Activated naive CD4-positive, alpha-beta T cell treated with anti-CD3 and anti-CD28 coated beads, Interleukin-2, amount 10 ng/mL, durations not matched to agents 7 days and 5 days (primary cell): ENCODE results near the gene RTN1.

Experiments
- CTCF ChIA-PET: fragments of 350-600 bp; sonication (Branson Sonifier 250); formaldehyde crosslinking; loops from one replicate; lab custom pipeline; 2021; ENCODE audit warnings: antibody characterized with exemption; lab: Charles Lee
- DNase-seq: peaks from one replicate; pipeline ENCODE4 v3.0.0-alpha.2; 2020
- H3K27ac Mint-ChIP-seq: one replicate; pipeline ENCODE4 v1.8.0; 2021; ENCODE audit warnings: mild to moderate bottlenecking, moderate library complexity, mixed read lengths
- H3K27me3 Mint-ChIP-seq: one replicate; pipeline ENCODE4 v1.8.0; 2021; ENCODE audit warnings: mild to moderate bottlenecking, mixed read lengths
- H3K36me3 Mint-ChIP-seq: one replicate; pipeline ENCODE4 v1.8.0; 2021; ENCODE audit warnings: mixed read lengths
- H3K4me1 Mint-ChIP-seq: one replicate; pipeline ENCODE4 v1.8.0; 2021; ENCODE audit warnings: mixed read lengths
- H3K4me3 Mint-ChIP-seq: one replicate; pipeline ENCODE4 v1.8.0; 2021; ENCODE audit warnings: mild to moderate bottlenecking, moderate library complexity, mixed read lengths
- H3K9me3 Mint-ChIP-seq: one replicate; pipeline ENCODE4 v1.8.0; 2021; ENCODE audit warnings: mixed read lengths

The RTN1 gene

DNA sequence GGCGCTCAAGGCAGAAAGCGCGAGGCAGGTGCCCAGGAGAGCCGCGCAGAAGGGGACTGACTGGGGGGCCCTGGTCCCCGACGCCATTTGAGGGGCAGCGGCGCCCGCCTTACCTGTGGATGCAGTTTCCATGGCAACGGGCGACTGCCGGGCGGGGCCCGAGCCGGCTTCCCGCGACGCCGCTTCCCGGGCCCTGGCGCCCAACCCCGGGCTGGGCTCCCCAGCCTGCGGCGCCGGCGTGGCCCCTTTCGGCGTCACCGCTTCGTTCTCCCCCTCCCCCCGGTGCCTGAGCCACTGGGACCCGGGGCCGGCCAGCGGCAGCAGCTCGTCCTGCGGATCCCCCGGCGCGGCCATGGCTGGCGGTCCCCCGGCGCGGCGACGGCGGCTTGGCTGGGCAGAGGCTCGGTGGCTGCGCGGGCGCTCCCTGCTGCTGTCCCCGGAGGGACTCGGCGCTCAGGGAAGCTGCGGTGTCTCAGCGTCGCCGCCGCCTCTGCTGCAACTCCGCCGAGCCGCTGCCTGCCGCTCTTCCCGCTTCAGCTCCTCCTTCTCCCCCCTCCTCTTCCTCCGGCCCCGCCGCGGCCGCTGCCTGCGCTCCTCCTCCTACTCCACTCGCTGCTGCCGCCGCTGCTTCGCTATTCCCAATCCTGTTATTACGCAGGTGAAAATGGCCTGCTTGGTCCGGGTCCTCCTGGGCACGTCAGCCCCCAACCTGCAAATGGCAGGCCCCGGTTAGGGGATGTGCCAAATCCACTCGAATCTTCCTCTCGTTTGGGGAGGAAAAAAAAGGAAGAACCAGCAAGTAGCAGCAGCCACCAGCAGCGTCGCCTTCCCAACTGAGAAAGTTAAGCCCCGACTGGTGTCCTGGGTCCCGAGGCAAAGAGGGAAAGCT lies at the start of gene RTN1:
RTN1 (minus strand) TSS at position 500 of the 889 bp plus-strand sequence; CDS start at position 354, 146 bp downstream.
- Mint-ChIP-seq H3K4me3 (peak within 1 kb of the TSS; percentile 68), H3K27me3 (peaks cover 42% of the 10 kb centered on the region), H3K9me3 (no peaks in the 10 kb centered on the region), H3K27ac (no peak within 1 kb of the TSS), H3K36me3 (no peaks in the 10 kb centered on the region), H3K4me1 (peaks cover 6% of the 10 kb centered on the region)
- DNase-seq, result peak; percentile 48
- CTCF ChIA-PET, result no interaction called here

- H3K27ac Mint-ChIP-seq, result no peak overlapping the region
- no peak for DNase-seq
- CTCF ChIA-PET, result no interaction called here
- H3K9me3 Mint-ChIP-seq, result no peaks in the 10 kb centered on the region
- no peaks in the 10 kb centered on the region for H3K36me3 Mint-ChIP-seq
- H3K27me3 Mint-ChIP-seq, result peaks cover 26% of the 10 kb centered on the region
- H3K4me3 Mint-ChIP-seq, result no peak overlapping the region
- H3K4me1 Mint-ChIP-seq, result peaks cover 9% of the 10 kb centered on the region
Measured at GRCh38 chr14:59920378-59920683, 49.8 kb upstream of the RTN1 start.

GRCh38 chr14:59919570-59920377 lies 49.2 kb upstream of the RTN1 start, which contains the start of gene LRRC9:
Gene LRRC9 (plus strand): TSS chr14:59920144.
- DNase-seq, result peak; percentile 35
- H3K4me1 Mint-ChIP-seq, result peaks cover 9% of the 10 kb centered on the region
- H3K27me3 Mint-ChIP-seq, result peaks cover 26% of the 10 kb centered on the region
- H3K36me3 Mint-ChIP-seq, result no peaks in the 10 kb centered on the region
- no peak within 1 kb of the TSS for H3K27ac Mint-ChIP-seq
- H3K9me3 Mint-ChIP-seq, result no peaks in the 10 kb centered on the region
- CTCF ChIA-PET, result interaction anchor here (1.4 kb wide), 1 partner anchor 45 kb away, joined by 5 read pairs; no protein-coding TSS in a partner anchor
- no peak within 1 kb of the TSS for H3K4me3 Mint-ChIP-seq

DNA sequence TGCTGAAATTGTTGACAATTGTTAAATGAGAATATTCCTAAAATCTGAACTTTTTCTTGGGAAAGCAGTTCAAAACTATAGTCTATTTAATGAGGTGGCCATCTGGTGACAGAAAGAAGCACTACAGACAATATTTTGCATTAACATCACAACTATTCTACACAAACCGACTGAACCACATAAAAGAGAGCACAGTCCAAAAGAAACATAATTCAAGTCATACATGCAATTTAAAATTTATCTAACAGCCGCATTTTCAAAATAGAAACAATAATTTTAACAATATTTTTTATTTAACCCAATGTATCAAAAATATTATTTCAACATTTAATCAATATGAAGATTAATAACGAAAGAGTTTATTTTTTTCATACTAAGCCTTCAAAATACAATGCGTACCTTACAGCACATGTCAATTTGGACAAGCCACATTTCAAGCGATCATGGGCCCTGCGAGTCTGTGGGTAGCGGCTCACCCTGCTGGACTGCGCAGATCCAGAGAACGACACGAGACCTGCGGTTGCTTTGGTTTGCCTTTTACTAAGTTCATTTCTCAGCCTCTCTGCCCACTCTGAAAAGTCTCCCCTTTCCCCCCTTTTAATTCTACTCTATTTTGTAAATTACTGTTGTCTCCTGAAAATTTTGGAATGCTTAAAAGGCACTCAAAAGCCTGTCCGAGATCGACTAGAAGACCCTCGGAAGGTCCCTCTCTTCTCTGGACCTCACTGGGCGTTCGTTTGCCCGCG lies 48.4 kb upstream of the RTN1 start:
- CTCF ChIA-PET, result interaction anchor here (0.8 to 1.4 kb wide), 3 partner anchors 17 to 46 kb away, joined by 3 to 5 read pairs (median 3); no protein-coding TSS in a partner anchor
- Mint-ChIP-seq H3K27me3 (peaks cover 26% of the 10 kb centered on the region), H3K36me3 (no peaks in the 10 kb centered on the region), H3K4me1 (peaks cover 9% of the 10 kb centered on the region), H3K9me3 (no peaks in the 10 kb centered on the region), H3K27ac (no peak overlapping the region), H3K4me3 (peak overlapping the region; percentile 13)
- DNase-seq, result no peak

DNA sequence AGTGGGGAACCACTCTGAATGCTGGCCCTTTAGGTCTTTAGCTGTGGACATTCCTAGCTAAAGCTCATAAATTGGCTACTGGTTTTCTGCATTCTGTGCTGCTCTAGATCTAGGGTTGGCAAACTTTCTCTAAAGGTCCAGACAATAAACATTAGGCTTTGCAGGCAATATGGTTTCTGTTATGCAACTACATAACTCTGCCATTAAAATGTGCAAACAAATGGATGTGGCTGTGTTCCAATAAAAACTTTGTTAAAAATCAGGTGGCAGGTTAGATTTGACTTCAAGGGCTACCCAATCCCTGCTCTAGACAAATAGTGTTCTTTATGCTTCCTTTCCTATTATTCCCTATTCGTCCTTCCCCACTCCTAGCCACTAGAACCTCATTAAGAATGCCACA lies 42.6 kb upstream of the RTN1 start:
- DNase-seq, result no peak
- Mint-ChIP-seq H3K27ac (no peak overlapping the region), H3K36me3 (no peaks in the 10 kb centered on the region), H3K4me1 (no peaks in the 10 kb centered on the region), H3K4me3 (no peak overlapping the region), H3K9me3 (no peaks in the 10 kb centered on the region), H3K27me3 (peaks cover 4% of the 10 kb centered on the region)
- CTCF ChIA-PET, result no interaction called here

GRCh38 chr14:59912443-59912842 lies 41.9 kb upstream of the RTN1 start:
- Mint-ChIP-seq H3K27ac (no peak overlapping the region), H3K4me3 (no peak overlapping the region)
- CTCF ChIA-PET, result no interaction called here

DNA sequence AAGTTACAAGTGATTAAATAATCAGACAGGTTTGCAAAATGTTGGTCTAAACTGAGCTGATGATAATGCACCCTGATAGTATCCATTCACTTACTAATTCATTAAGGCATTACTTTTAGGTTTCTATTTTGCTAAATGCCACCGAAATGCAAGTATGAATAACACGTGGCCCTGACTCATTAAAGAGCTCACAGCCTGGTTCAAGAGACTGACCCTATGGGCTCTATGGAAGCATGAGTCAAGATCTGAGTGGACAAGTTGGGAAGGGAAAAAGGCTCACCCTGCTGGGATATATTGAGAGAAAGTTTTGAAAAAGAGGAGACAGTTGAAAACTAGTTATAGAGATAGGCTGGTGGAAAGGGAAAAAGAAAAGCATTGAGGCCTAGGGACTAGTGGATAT lies 34.6 kb upstream of the RTN1 start:
- CTCF ChIA-PET, result no interaction called here
- Mint-ChIP-seq H3K4me3 (no peak overlapping the region), H3K27ac (no peak overlapping the region), H3K27me3 (peaks cover 6% of the 10 kb centered on the region), H3K4me1 (no peaks in the 10 kb centered on the region), H3K9me3 (no peaks in the 10 kb centered on the region), H3K36me3 (no peaks in the 10 kb centered on the region)
- no peak for DNase-seq

More at GRCh38 chr14:59912443-59912842, 41.9 kb upstream of the RTN1 start:
- H3K9me3 Mint-ChIP-seq, result no peaks in the 10 kb centered on the region
- DNase-seq, result no peak
- H3K27me3 Mint-ChIP-seq, result peaks cover 3% of the 10 kb centered on the region
- H3K4me1 Mint-ChIP-seq, result no peaks in the 10 kb centered on the region
- no peaks in the 10 kb centered on the region for H3K36me3 Mint-ChIP-seq

GRCh38 chr14:59904184-59904583 lies 33.6 kb upstream of the RTN1 start:
- Mint-ChIP-seq H3K4me3 (no peak overlapping the region), H3K9me3 (no peaks in the 10 kb centered on the region), H3K36me3 (no peaks in the 10 kb centered on the region), H3K27me3 (peaks cover 6% of the 10 kb centered on the region), H3K27ac (no peak overlapping the region), H3K4me1 (no peaks in the 10 kb centered on the region)
- CTCF ChIA-PET, result no interaction called here
- DNase-seq, result no peak

DNA sequence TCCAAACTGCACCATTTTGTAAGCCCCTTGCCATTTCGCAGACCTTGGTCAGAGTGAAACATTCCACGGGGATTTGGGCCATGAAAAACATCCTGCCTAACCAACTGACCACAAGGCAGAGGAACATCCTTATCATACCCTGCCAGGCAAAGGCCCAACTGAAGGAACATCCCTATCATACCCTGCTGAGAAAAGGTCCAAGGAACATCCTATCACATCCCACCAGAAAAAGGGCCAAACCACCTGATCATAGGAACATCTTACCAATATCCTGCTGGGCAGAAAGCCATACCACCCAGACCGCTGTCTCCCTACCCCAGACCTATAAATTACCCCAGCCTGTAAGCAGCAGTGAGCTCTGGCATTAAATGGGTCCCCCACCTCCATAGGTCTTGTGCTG lies 30.0 kb upstream of the RTN1 start:
- H3K27me3 Mint-ChIP-seq, result peaks cover 14% of the 10 kb centered on the region
- CTCF ChIA-PET, result interaction anchor here (0.6 kb wide), 1 partner anchor 1840 kb away, joined by 3 read pairs; no protein-coding TSS in a partner anchor
- no peak for DNase-seq
- H3K4me1 Mint-ChIP-seq, result no peaks in the 10 kb centered on the region
- no peaks in the 10 kb centered on the region for H3K36me3 Mint-ChIP-seq
- no peak overlapping the region for H3K4me3 Mint-ChIP-seq
- H3K9me3 Mint-ChIP-seq, result no peaks in the 10 kb centered on the region
- H3K27ac Mint-ChIP-seq, result no peak overlapping the region

GRCh38 chr14:59897757-59898383 lies 27.3 kb upstream of the RTN1 start:
- Mint-ChIP-seq H3K9me3 (no peaks in the 10 kb centered on the region), H3K4me1 (no peaks in the 10 kb centered on the region), H3K36me3 (no peaks in the 10 kb centered on the region), H3K4me3 (no peak overlapping the region), H3K27me3 (peaks cover 14% of the 10 kb centered on the region), H3K27ac (no peak overlapping the region)
- CTCF ChIA-PET, result interaction anchor here (0.6 to 1.7 kb wide), 3 partner anchors 20 to 265 kb away, joined by 3 to 6 read pairs (median 3); no protein-coding TSS in a partner anchor
- DNase-seq, result no peak

DNA sequence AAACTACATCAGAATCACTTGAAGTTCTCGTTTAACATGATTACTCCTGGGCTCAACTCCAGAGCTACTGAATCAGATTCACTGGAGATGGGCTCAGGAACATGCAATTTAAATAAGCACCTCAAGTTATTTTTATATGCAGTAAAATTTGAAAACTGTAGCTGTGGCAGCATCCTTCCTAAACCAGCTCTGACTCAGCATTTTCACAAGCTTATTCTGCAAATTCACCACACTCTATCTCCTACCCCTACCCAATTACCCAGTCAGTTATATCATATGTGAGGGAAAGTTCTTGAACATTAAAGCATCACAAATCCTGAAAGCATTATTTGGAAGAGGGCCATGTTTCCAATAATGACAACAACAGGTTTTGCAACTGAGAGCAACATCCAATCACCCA lies 25.1 kb upstream of the RTN1 start:
- Mint-ChIP-seq H3K4me1 (no peaks in the 10 kb centered on the region), H3K9me3 (no peaks in the 10 kb centered on the region), H3K36me3 (no peaks in the 10 kb centered on the region), H3K27ac (no peak overlapping the region), H3K4me3 (no peak overlapping the region), H3K27me3 (peaks cover 11% of the 10 kb centered on the region)
- DNase-seq, result no peak
- CTCF ChIA-PET, result interaction anchor here (1.1 kb wide), 1 partner anchor 319 kb away, joined by 3 read pairs; the partner anchor contains the start of gene CCDC175

DNA sequence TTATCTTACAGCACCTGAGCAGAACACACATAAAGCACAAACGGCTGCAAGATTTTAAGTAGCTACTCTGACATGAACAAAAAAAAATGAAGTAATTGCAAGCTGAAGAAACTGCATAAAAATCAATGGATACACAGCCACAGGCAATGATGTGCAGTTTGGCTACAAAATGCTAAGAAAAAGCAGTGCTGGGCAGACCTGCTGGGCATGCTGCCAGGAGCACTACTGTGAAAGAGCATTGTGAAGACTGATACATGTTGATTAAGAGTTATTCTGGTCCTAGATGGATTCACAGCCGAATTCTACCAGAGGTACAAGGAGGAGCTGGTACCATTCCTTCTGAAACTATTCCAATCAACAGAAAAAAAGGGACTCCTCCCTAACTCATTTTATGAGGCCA lies 20.1 kb upstream of the RTN1 start:
- no peak overlapping the region for H3K27ac Mint-ChIP-seq
- no peak overlapping the region for H3K4me3 Mint-ChIP-seq
- H3K36me3 Mint-ChIP-seq, result no peaks in the 10 kb centered on the region
- no peaks in the 10 kb centered on the region for H3K9me3 Mint-ChIP-seq
- CTCF ChIA-PET, result interaction anchor here (0.7 to 1.8 kb wide), 2 partner anchors 74 to 293 kb away, joined by 3 to 4 read pairs; no protein-coding TSS in a partner anchor
- H3K4me1 Mint-ChIP-seq, result no peaks in the 10 kb centered on the region
- H3K27me3 Mint-ChIP-seq, result no peaks in the 10 kb centered on the region
- no peak for DNase-seq

DNA sequence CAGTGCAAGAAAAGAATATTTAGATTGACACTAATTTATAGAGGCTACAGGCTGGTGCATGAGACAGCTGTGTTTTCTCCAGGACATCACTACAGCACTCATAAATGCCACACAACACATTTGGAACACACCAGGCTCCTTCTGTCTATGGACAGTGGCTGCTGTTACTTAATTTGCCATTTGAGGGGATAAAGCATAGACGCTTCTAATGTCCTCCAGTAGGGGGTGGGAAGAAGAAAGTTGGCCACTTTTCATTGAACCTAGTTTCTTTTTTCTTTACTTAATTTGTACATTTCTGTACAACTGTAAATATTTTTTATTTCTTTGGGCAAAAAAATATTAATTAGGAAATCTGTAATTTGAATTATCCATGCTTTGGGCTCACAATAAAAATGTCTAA lies 12.4 kb upstream of the RTN1 start:
- Mint-ChIP-seq H3K36me3 (no peaks in the 10 kb centered on the region), H3K9me3 (no peaks in the 10 kb centered on the region), H3K27me3 (peaks cover 14% of the 10 kb centered on the region), H3K4me3 (no peak overlapping the region), H3K4me1 (no peaks in the 10 kb centered on the region), H3K27ac (no peak overlapping the region)
- no peak for DNase-seq
- CTCF ChIA-PET, result no interaction called here
